Embryonic facial prominence (tissue), 1 donor: Measurements from ENCODE around the gene OR2T27.
"Not testable (repeated sequence)": the region's sequence is repeated elsewhere in the genome, so short reads cannot be mapped to it uniquely, and the experiment has no call there.

Source experiments
- DNase-seq: peaks from one replicate; pipeline ENCODE4 v3.0.0-alpha.2; 2016; ENCODE audit errors: extremely low spot score

Gene OR2T27

GRCh38 chr1:248655354-248655753, at the start of gene OR2T27:
OR2T27 (minus strand) TSS chr1:248655528; CDS start chr1:248650884, 4,644 bp downstream.
- not testable (repeated sequence) for DNase-seq

- DNase-seq = no peak
These were observed 49.3 kb upstream of the OR2T27 start for GRCh38 chr1:248704606-248705005.

DNA sequence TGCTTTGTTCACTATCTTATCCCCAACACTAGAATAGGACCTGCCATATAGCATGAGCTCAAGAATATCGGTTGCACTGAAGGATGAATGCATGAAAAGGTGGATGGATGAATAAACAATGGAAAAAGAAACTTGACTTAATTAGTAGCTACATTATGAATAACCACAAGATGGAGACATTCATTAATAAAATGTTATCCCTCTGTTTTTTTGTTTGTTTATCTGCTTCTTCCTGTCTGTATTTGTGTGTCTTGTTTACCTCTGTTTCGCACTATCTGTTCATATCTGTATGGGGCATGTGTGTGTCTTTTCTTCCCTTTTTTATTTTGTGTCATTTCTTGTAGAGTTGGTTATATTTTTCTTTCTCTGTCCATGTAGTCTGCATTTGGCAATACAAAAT, 48.3 kb upstream of the OR2T27 start:
- DNase-seq = no peak

DNA sequence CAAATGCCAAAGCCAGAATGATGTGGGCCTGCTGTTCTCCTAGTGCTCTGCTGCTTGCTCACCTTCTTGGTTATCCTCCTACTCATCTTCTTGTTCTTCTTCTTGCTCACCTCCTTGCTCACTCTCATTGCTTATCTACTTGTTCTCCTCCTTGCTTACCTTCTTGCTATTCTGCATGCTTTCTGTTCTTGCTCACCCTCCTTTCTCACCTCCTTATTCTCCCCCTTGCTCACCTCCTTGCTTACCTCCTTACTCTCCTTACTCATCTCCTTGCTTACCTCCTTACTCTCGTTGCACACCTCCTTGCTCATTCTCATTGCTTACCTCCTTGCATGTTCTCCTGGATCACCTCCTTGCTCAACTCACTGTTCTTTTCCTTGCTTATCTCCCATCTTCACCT, 47.4 kb upstream of the OR2T27 start, which contains the start of gene OR14I1:
Gene OR14I1, minus strand, starts transcription at position 53 of the 400 bp plus-strand sequence.
- no peak for DNase-seq

- no peak for DNase-seq
These were observed 43.8 kb upstream of the OR2T27 start for GRCh38 chr1:248699099-248699498.

- no peak for DNase-seq
These were observed 42.6 kb upstream of the OR2T27 start for GRCh38 chr1:248697907-248698306.

DNA sequence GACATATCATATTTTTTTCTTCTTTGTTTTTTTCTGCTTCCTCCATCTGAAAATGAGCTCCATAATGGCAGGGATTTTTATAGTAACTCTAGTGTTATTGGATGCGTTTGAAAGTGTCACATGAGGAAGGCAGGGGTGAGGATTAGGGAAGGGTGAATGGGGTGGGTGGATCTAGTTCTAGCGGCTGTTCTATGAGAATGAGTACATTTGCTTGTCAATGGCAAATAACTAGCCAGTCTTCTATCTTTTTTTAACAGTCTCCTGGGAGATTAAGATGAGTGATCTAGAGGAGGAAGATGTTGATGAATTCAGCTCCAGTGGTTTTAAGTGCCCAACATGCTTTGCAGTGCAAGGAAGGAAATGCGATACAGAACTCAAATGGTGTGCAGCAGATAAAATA, 41.4 kb upstream of the OR2T27 start:
- DNase-seq = no peak

GRCh38 chr1:248696261-248696660, 40.9 kb upstream of the OR2T27 start:
- DNase-seq = no peak

- DNase-seq = no peak
These were observed 40.3 kb upstream of the OR2T27 start for GRCh38 chr1:248695451-248696132.

- no peak for DNase-seq
These were observed 36.3 kb upstream of the OR2T27 start for GRCh38 chr1:248691567-248692155.

GRCh38 chr1:248688527-248689298, 33.4 kb upstream of the OR2T27 start:
- no peak for DNase-seq

DNA sequence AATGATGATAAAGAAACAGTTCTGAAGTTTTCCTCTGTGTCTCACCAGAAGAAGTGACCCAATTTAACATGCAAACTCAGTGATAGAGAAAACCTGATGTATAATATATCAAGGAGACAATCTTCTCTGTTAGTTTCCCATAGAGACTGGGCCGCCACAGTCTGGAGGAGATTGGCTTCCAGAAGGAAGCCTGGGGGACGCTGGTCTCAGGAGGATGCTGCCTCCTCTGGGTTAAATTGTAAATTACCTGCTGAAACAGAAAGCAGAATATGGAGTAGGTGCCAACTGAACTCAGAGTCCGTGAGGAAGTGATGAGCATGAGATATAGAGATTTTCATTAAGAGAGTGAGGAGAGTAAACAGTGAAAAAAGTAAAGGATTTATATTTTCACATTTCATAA, 31.5 kb upstream of the OR2T27 start:
- DNase-seq = no peak

GRCh38 chr1:248681651-248682050, 26.3 kb upstream of the OR2T27 start:
- DNase-seq = no peak

GRCh38 chr1:248670003-248670402, 14.7 kb upstream of the OR2T27 start:
- DNase-seq = no peak

DNA sequence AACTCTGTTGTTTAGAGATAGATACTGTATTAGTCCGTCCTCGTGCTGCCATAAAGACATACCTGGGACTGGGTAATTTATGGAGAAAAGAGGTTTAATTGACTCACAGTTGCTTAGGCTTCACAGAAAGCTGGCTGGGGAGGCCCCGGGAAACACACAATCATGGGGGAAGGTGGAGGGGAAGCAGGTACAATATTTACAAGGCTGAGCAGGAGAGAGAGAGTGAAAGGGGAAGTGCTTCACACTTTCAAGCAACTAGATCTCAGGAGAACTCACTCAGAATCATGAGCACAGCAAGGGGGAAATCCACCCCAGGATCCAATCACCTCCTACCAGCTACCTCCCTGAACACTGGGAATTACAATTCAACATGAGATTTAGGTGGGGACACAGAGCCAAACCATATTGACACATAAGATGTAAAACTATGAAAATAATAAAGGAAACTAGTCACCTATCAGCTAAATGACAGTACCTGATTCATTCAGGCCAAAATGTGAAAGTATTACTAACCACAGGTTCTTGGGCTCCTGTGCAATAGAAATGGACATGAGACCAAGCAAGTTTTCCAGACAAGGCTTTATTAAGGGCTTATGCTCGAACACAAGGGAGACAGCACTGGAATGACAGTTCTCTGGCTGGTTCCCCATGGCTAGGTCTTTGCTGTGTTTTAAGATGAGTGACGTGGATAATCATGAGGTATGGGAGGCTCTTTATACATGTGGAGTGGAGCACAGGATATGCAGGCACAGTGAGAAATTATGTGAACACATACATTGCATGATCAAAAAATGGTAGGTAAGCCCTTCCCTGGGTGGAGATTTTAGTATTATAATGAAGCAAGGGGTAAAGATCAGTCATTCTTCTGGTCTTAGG, 8.4 kb upstream of the OR2T27 start:
- not testable (repeated sequence) for DNase-seq

- not testable (repeated sequence) for DNase-seq
These were observed 1.5 kb upstream of the OR2T27 start for GRCh38 chr1:248656797-248657196.

DNA sequence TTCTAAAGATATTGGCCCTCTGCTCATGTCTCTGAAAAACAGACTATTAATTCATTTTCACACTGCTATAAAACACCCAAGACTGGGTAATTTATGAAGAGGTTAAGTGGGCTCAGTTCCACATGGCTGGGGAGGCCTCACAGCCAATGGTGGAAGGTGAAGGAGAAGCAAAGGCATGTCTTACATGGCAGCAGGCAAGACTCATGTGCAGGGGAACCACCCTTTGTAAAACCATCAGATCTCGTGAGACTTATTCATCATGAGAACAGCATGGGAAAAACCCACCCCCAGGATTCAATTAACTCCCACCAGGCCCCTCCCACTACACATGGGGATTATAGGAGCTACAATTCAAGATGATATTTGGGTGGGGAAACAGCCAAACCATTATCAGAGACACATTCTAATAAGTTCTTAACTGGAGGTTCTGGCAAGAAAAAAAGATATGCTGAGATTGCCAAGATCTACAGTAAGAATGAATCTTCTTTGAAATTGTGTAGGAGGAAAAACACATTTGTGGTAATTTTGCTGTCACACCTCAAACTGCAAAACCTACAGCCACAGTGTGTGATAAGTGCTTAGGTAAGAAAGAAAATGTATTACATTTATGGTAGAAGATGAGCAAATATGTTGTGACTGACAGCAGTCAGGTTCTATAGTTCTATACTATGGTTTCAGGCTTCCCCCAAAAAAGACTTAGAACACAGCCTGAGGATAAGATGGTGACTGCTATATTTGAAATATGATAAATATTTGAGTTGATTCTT, 6.4 kb downstream of the OR2T27 start:
- DNase-seq = not testable (repeated sequence)

DNA sequence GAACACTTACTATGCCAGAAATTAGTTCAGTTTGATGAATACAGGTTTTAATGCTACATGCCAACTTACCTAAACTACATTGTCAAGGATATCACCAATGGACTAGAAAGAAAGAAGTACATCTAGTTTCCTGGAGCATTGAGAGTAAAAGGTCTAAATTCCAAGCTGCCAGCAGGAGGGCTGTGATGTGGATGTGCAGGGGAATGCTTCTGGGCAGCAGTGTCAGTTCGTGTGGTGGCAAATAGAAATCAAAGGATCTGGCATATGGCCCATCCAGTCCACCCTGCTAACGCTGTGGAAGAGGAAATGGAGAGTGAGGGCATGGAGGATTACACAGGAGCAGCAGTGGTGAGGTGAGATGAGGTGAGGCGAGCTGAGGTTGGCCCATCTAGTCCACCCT, 10.2 kb downstream of the OR2T27 start, which contains the start of gene OR2T35:
Gene OR2T35, minus strand, starts transcription at position 101 of the 400 bp plus-strand sequence. CDS start 6,020 bp downstream, outside the sequence.
- not testable (repeated sequence) for DNase-seq

- DNase-seq = not testable (repeated sequence)
These were observed 12.2 kb downstream of the OR2T27 start for GRCh38 chr1:248642971-248643651.

GRCh38 chr1:248641583-248641982, 13.7 kb downstream of the OR2T27 start:
- DNase-seq = not testable (repeated sequence)
